K562 (cell line): Measurements from ENCODE around the gene SIK3. TPM values are rescaled to one million over a fixed set of nuclear protein-coding genes. Genes with fewer than 3 reads are reported as not detected.

Experiments used
- ATAC-seq: fragments of 200-7000 bp; cut with Tn5 transposase; 3 replicates; pipeline ENCODE4 v1.9.1; 2020; ENCODE audit warnings: moderate library complexity
- BruUV-seq: library from RNA; stranded (reverse); fragments of 400-500 nt; replicated peaks from 2 replicates; lab custom pipeline; 2021; lab: Mats Ljungman, UMichigan
- CTCF ChIA-PET: fragments of 300-600 bp; formaldehyde crosslinking; extraction: SDS; loops from one replicate; lab custom pipeline; 2021; ENCODE audit warnings: low intra/inter-chr PET ratio; lab: Yijun Ruan, JAX
- POLR2A ChIA-PET: fragments of 300-600, 350-650 bp; sonication (Branson Sonifier 250); formaldehyde crosslinking; extraction: SDS; loops from one replicate; lab custom pipeline; 2021; ENCODE audit warnings: antibody characterized with exemption, inconsistent platforms; lab: Yijun Ruan, JAX
- DNase-seq, 4 experiments: peaks; one replicate each; pipeline versions ENCODE4 v3.0.0 to v3.0.0-alpha.2; 2011 to 2018; ENCODE audit warnings: low spot score in 3 of 4, mixed read lengths in 3 of 4; ENCODE audit errors: extremely low read depth in 1 of 4
- FAIRE-seq: peaks from 2 replicates; lab custom pipeline; 2011; peaks lifted over from hg19 to GRCh38; lab: Jason Lieb, UNC
- H2AFZ ChIP-seq: 2 replicates; pipeline ENCODE4 v1.6.0; 2011; ENCODE audit warnings: low read depth, low read length, control low read depth, inconsistent platforms
- H3K27ac ChIP-seq: fragments of 200-600 bp; 3 replicates; pipeline ENCODE4 v1.8.0; 2011; ENCODE audit warnings: low read depth, mild to moderate bottlenecking, control low read depth, inconsistent platforms, low read length, moderate library complexity, mixed read lengths; ENCODE audit errors: extremely low read depth
- H3K27me3 ChIP-seq, 2 experiments: fragments of 300-600 bp in 1 of 2; 2 replicates in 1 of 2; 3 replicates in 1 of 2; pipeline versions ENCODE4 v1.6.0 to v1.8.0; 2011; ENCODE audit warnings: inconsistent platforms in 2 of 2, low read length in 2 of 2, mild to moderate bottlenecking in 1 of 2, mixed read lengths in 1 of 2, moderate library complexity in 1 of 2; ENCODE audit not compliant: control insufficient read depth in 2 of 2, insufficient read depth in 2 of 2
- H3K36me3 ChIP-seq: fragments of 300-600 bp; 3 replicates; pipeline ENCODE4 v1.8.0; 2011; ENCODE audit warnings: mild to moderate bottlenecking, low read length, inconsistent platforms; ENCODE audit not compliant: control insufficient read depth, insufficient read depth
- H3K4me1 ChIP-seq, 2 experiments: fragments of 200-600 bp in 1 of 2; replicated peaks in 1 of 2; 2 replicates in 1 of 2; 3 replicates in 1 of 2; pipeline versions ENCODE4 v1.5.1 to v1.8.0; 2011; ENCODE audit warnings: inconsistent platforms in 2 of 2, low read length in 2 of 2, mild to moderate bottlenecking in 1 of 2, mixed read lengths in 1 of 2, moderate library complexity in 1 of 2; ENCODE audit not compliant: control insufficient read depth in 2 of 2, insufficient read depth in 2 of 2
- H3K4me2 ChIP-seq: 2 replicates; pipeline ENCODE4 v1.6.1; 2011; ENCODE audit warnings: low read length, control low read depth, inconsistent platforms, mixed read lengths; ENCODE audit not compliant: insufficient read depth
- H3K4me3 ChIP-seq: fragments of 200-600 bp; sonication (generic), shearing (Covaris generic); 2 replicates; pipeline ENCODE4 v1.5.1; 2016; ENCODE audit warnings: control low read depth, inconsistent platforms
- H3K79me2 ChIP-seq: fragments of 200-600 bp; 3 replicates; pipeline ENCODE4 v1.8.0; 2011; ENCODE audit warnings: low read length, inconsistent platforms; ENCODE audit not compliant: control insufficient read depth, insufficient read depth
- H3K9ac ChIP-seq, 2 experiments: 2 replicates each; pipeline versions ENCODE4 v1.6.0 to v1.6.1; 2011; ENCODE audit warnings: low read depth in 2 of 2, low read length in 2 of 2, control low read depth in 1 of 2, inconsistent platforms in 1 of 2, mild to moderate bottlenecking in 1 of 2, mixed read lengths in 1 of 2; ENCODE audit not compliant: insufficient read depth in 1 of 2
- H3K9me1 ChIP-seq: one replicate; pipeline ENCODE4 v1.6.0; 2011; ENCODE audit warnings: inconsistent platforms, mild to moderate bottlenecking, low read length, moderate library complexity; ENCODE audit not compliant: control insufficient read depth, insufficient read depth
- H3K9me3 ChIP-seq: replicated peaks from 2 replicates; pipeline ENCODE4 v1.5.1; 2011; ENCODE audit warnings: low read depth, low read length, inconsistent platforms; ENCODE audit not compliant: control insufficient read depth, insufficient read depth
- H4K20me1 ChIP-seq: replicated peaks from 2 replicates; pipeline ENCODE4 v1.6.1; 2011; ENCODE audit warnings: low read length, inconsistent platforms, mixed read lengths; ENCODE audit not compliant: control insufficient read depth, insufficient read depth
- CHD1 ChIP-seq: fragments of 200-600 bp; sonication (generic); IDR thresholded peaks from one replicate; pipeline ENCODE4 v1.6.1; 2012; ENCODE audit warnings: mild to moderate bottlenecking, moderate library complexity, low read length, inconsistent platforms
- CHD2 ChIP-seq: IDR thresholded peaks from 2 replicates; pipeline ENCODE4 v1.6.1; 2011; ENCODE audit warnings: low read depth, low read length
- ELF4 ChIP-seq: fragments of 450-650 bp; formaldehyde crosslinking; IDR thresholded peaks from 2 replicates; pipeline ENCODE4 v1.4.0; 2022; ENCODE audit warnings: missing genetic modification characterization
- FOXK2 ChIP-seq, 2 experiments: fragments of 450-650 bp; IDR thresholded peaks in 1 of 2; conservative IDR thresholded peaks in 1 of 2; 2 replicates each; pipeline ENCODE4 v1.6.1; 2016; ENCODE audit warnings: low read depth in 2 of 2, mild to moderate bottlenecking in 1 of 2
- FUS ChIP-seq: fragments of 200-400 bp; formaldehyde crosslinking; optimal IDR thresholded peaks from 2 replicates; pipeline ENCODE3; 2017; ENCODE audit warnings: low read depth, low read length
- LCOR ChIP-seq: sonication (generic); formaldehyde crosslinking; IDR thresholded peaks from 2 replicates; pipeline ENCODE4 v1.8.0; 2022; ENCODE audit warnings: mild to moderate bottlenecking, missing genetic modification reagents
- RBM17 ChIP-seq: fragments of 200-400 bp; formaldehyde crosslinking; IDR thresholded peaks from 2 replicates; pipeline ENCODE4 v1.6.1; 2017; ENCODE audit warnings: low read depth, mild to moderate bottlenecking, low read length, borderline replicate concordance
- ZNF143 ChIP-seq: sonication (generic); formaldehyde crosslinking; IDR thresholded peaks from 2 replicates; pipeline ENCODE4 v1.9.0; 2022; ENCODE audit warnings: mild to moderate bottlenecking, missing genetic modification reagents
- ZNF668 ChIP-seq: fragments of 250-450 bp; sonication (Bioruptor Pico); IDR thresholded peaks from 2 replicates; pipeline ENCODE4 v1.8.0; 2022; ENCODE audit warnings: mild to moderate bottlenecking, inconsistent platforms
- ZNF830 ChIP-seq: fragments of 250-450 bp; sonication (Bioruptor Pico); IDR thresholded peaks from 2 replicates; pipeline ENCODE4 v1.5.0; 2021; ENCODE audit warnings: mild to moderate bottlenecking
- WGBS: fragments of 100-300 bp; shearing (Covaris generic); methylation state at CpG from one replicate; pipeline ENCODE4 v1.1.6; 2016; ENCODE audit warnings: low coverage, mixed read lengths; ENCODE audit not compliant: insufficient coverage; ENCODE audit errors: missing lambda C conversion rate; 5-methylcytosine and 5-hydroxymethylcytosine counted together
- in situ Hi-C: fragments of 300-500 bp; cut with MboI; formaldehyde crosslinking; loops from 4 replicates; pipeline ENCODE4 v1.15.0; 2018; ENCODE audit warnings: inconsistent platforms, mixed read lengths
- intact Hi-C: fragments of 100-400 bp; cut with micrococcal nuclease; formaldehyde crosslinking; loops from 2 replicates; pipeline ENCODE4 v1.14.2; 2022
- polyA plus RNA-seq, 8 experiments: library from polyadenylated mRNA; depleted of rRNA in 4 of 8; stranded (reverse) in 5 of 8; unstranded in 3 of 8; fragments of >200 nt; fragmentation: Nextera tagmentation in 2 of 8; fragmentation: Illumina TruSeq in 1 of 8; extraction: Ambion mirVana in 2 of 8; extraction: Trizol in 1 of 8; gene quantifications; 2 replicates each; pipeline versions ENCODE4 v1.2.1 to v1.2.3, GENCODE V29; 2011 to 2014; ENCODE audit warnings: inconsistent platforms in 1 of 8, missing spikeins in 1 of 8
- total RNA-seq, 7 experiments: library from RNA; depleted of rRNA in 6 of 7; stranded (reverse); fragments of >200 nt in 6 of 7; fragmentation: Illumina TruSeq in 2 of 7; extraction: Trizol in 2 of 7; gene quantifications; 2 replicates each; pipeline versions ENCODE4 v1.2.1 to v1.2.3, GENCODE V29; 2011 to 2021; ENCODE audit warnings: low replicate concordance in 1 of 7
- TF ChIP-seq, protein P1 (sequence below): fragments of 450-650 bp; IDR thresholded peaks from 2 replicates; pipeline ENCODE4 v1.6.1; 2016; ENCODE audit warnings: antibody characterized with exemption
- TF ChIP-seq, protein P2 (sequence below), 2 experiments: fragments of 450-650 bp; IDR thresholded peaks; 2 replicates each; pipeline ENCODE4 v1.6.1; 2018; ENCODE audit warnings: mild to moderate bottlenecking in 2 of 2, low read depth in 1 of 2; ENCODE audit not compliant: partially characterized antibody in 2 of 2

The SIK3 gene
- total and polyA plus RNA-seq, 9 of the 15 experiments (the other 6 are each of a cell fraction or from before 2014, with no cell fraction given): 1.6 to 21.6 (median 8.0) TPM

DNA sequence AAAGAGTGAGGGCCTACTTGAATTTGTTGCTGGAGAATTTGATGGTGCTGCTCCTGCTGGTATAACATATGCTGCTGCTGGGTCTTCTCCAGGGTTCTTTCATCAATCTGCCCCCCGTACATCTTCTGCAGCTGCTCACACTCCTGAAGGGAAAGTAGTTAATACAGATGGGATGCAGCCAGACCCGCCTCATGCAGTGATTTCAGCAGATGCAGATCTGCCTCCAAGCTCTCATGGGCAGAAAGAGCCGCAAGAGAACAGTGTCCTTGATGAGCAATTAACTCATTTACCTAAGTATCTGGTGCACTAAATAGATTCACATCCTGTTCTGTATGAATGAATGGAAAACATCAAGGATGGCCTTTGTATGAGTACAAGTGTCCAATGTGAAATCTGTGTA lies 236.0 kb downstream of the SIK3 start:
- TF ChIP-seq LCOR (CRISPR knock-in tag) (no peak), RBM17 (no peak), ZNF668 (CRISPR knock-in tag) (no peak), FOXK2 (conservative IDR thresholded peaks at IDR 0.05 in 1 of 2, IDR thresholded peaks at IDR 0.05 in 1 of 2; ENCODE audit: low read depth in 2 of 2) (no peak), CHD2 (no peak), CHD1 (no peak), ELF4 (CRISPR knock-in tag) (no peak), ZNF830 (CRISPR knock-in tag) (no peak), ZNF143 (CRISPR knock-in tag) (no peak), FUS (no peak)
- TF ChIP-seq, protein P1, sequence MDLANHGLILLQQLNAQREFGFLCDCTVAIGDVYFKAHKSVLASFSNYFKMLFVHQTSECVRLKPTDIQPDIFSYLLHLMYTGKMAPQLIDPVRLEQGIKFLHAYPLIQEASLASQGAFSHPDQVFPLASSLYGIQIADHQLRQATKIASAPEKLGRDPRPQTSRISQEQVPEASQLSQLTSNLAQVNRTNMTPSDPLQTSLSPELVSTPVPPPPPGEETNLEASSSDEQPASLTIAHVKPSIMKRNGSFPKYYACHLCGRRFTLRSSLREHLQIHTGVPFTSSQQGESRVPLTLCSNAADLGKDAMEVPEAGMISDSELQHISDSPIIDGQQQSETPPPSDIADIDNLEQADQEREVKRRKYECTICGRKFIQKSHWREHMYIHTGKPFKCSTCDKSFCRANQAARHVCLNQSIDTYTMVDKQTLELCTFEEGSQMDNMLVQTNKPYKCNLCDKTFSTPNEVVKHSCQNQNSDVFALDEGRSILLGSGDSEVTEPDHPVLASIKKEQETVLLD: no peak
- TF ChIP-seq, protein P2, sequence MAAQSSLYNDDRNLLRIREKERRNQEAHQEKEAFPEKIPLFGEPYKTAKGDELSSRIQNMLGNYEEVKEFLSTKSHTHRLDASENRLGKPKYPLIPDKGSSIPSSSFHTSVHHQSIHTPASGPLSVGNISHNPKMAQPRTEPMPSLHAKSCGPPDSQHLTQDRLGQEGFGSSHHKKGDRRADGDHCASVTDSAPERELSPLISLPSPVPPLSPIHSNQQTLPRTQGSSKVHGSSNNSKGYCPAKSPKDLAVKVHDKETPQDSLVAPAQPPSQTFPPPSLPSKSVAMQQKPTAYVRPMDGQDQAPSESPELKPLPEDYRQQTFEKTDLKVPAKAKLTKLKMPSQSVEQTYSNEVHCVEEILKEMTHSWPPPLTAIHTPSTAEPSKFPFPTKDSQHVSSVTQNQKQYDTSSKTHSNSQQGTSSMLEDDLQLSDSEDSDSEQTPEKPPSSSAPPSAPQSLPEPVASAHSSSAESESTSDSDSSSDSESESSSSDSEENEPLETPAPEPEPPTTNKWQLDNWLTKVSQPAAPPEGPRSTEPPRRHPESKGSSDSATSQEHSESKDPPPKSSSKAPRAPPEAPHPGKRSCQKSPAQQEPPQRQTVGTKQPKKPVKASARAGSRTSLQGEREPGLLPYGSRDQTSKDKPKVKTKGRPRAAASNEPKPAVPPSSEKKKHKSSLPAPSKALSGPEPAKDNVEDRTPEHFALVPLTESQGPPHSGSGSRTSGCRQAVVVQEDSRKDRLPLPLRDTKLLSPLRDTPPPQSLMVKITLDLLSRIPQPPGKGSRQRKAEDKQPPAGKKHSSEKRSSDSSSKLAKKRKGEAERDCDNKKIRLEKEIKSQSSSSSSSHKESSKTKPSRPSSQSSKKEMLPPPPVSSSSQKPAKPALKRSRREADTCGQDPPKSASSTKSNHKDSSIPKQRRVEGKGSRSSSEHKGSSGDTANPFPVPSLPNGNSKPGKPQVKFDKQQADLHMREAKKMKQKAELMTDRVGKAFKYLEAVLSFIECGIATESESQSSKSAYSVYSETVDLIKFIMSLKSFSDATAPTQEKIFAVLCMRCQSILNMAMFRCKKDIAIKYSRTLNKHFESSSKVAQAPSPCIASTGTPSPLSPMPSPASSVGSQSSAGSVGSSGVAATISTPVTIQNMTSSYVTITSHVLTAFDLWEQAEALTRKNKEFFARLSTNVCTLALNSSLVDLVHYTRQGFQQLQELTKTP (IDR thresholded peaks at IDR 0.05; ENCODE audit: low read depth in 1 of 2, partially characterized antibody in 2 of 2): no peak
- Histone ChIP-seq H3K79me2 (no peaks in the 10 kb centered on the region), H3K9me3 (no peaks in the 10 kb centered on the region), H2AFZ (no peak overlapping the region), H3K9me1 (no peaks in the 10 kb centered on the region), H3K4me1 (peaks cover 5 to 12% of the 10 kb centered on the region in 2 experiments; a peak in 4 of 5 replicates), H3K36me3 (peaks cover 74% of the 10 kb centered on the region), H3K9ac (no peak overlapping the region), H3K27ac (no peak overlapping the region), H3K4me2 (no peak overlapping the region), H4K20me1 (no peaks in the 10 kb centered on the region), H3K27me3 (no peaks in the 10 kb centered on the region), H3K4me3 (no peak overlapping the region)
- in situ Hi-C loops: no loop called here
- CTCF ChIA-PET: no interaction called here
- DNase-seq (no peak), FAIRE-seq (no peak), ATAC-seq (no peak)
- POLR2A ChIA-PET: interaction anchor here (0.6 kb wide), 1 partner anchor 12 kb away, joined by 3 read pairs; no protein-coding TSS in a partner anchor
- 90% methylated on average over 3 of the region's 3 CpGs for WGBS
- no TSS peak for BruUV-seq
- intact Hi-C loops: no loop called here
